Lower leg skin (tissue), 3 donors: ENCODE measurements around the gene SLAIN2.

Source experiments
- CTCF ChIP-seq, 3 donors: fragments of 450-650 bp; IDR thresholded peaks; one replicate each; pipeline ENCODE4 v1.5.1; 2016; ENCODE audit warnings: antibody characterized with exemption in 3 of 3, mild to moderate bottlenecking in 3 of 3, moderate library complexity in 2 of 3
- POLR2A ChIP-seq, 2 donors: fragments of 450-650 bp; IDR thresholded peaks; one replicate each; pipeline ENCODE4 v1.6.1; 2016 to 2017; ENCODE audit warnings: antibody characterized with exemption in 2 of 2, mild to moderate bottlenecking in 1 of 2, moderate library complexity in 1 of 2

GRCh38 chr4:48467442-48467841 lies 126.1 kb downstream of the SLAIN2 start:
- TF ChIP-seq CTCF (IDR thresholded peaks at IDR 0.05): no peak
- no peak for TF ChIP-seq POLR2A (IDR thresholded peaks at IDR 0.05)
